GM19025 (cell line): ENCODE measurements around the gene C5orf24.
"Not testable (repeated sequence)": the region's sequence is repeated elsewhere in the genome, so short reads cannot be mapped to it uniquely, and the experiment has no call there.

Source experiments
- ATAC-seq: cut with Tn5 transposase; IDR thresholded peaks from one replicate; pipeline ENCODE4 v1.9.1; 2021; ENCODE audit warnings: mild to moderate bottlenecking, low read depth, moderate library complexity; ENCODE audit not compliant: unreplicated experiment

Gene C5orf24

DNA sequence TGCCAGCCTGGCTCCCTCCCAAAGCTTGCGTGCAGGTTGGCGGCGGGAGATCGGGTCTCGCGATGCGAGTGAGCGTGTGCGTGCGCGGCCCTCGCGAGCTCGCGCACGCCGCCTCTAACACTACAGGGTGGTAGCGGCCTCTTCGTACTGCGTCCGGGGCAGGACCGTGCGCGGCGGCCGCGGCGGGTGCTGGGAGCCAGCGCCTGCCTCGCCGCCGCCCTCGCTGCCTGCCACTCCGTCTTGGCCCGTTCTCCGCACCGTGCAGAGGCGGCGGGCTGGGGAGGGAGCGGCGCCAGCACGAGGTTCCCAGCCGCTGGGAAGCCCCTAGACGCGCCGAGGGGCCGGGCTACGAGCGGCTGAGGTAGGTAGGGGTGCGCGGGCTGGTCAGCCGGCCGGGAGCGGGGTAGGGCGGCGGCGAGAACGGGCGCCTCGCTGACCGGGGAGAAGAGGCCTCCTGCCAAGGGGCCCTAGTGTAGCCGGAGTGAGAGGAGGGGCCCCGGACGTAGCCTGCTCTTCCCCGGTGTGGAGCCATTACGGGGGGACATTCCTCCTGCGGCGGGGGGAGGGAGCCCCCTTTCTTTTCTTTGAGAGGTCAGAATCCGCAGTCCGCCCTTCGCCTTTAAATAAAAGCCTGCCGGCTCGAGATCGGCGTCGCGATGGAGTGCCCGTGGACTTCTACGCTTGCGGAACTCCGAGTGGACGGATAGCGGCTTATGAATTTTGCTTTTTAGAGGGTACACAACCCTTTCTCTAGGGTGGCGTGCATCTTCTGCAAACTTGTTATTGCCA is at the start of gene C5orf24:
Gene C5orf24 (plus strand): TSS at position 117 of the 789 bp plus-strand sequence. CDS start 8,933 bp downstream, outside the sequence.
- ATAC-seq, result peak; percentile 93

GRCh38 chr5:134798468-134798867 is 47.3 kb upstream of the C5orf24 start:
- ATAC-seq, result no peak

DNA sequence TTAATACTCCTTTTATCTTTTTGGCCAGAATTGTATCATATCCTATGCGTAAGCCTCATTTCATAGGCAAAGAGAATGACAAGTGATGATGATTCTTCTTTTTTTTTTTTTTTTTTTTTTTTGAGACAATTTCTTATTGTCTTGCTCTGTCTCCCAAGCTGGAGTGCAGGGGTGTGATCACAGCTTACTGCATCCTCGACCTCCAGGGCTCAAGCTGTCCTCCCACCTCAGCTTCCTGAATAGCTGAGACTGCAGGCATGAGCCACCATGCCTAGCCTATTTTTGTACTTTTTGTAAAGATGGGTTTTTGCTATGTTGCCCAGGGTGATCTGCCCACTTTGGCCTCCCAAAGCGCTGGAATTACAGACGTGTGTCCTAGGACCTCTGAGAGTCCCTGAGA is 41.9 kb upstream of the C5orf24 start:
- ATAC-seq, result no peak

DNA sequence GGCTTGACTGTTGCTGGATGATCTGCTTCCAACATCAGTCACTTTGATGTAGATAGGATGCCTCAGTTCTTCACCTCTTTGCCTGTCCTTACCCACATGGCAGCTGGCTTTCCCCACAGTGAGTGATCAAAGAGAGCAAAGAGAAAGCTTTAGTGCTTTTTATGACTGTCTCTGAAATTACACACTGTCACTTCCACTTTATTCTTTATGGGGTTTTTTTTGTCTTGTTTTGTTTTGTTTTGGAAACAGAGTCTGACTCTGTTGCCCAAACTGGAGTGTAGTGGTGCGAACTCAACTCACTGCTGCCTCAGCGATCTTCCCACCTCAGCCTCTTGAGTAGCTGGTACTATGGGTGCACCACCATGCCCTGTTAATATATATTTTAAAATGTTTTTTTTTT is 32.4 kb upstream of the C5orf24 start:
- no peak for ATAC-seq

GRCh38 chr5:134813827-134814226 is 31.9 kb upstream of the C5orf24 start:
- no peak for ATAC-seq

- ATAC-seq, result no peak
Measured at GRCh38 chr5:134817006-134817405, 28.8 kb upstream of the C5orf24 start.

DNA sequence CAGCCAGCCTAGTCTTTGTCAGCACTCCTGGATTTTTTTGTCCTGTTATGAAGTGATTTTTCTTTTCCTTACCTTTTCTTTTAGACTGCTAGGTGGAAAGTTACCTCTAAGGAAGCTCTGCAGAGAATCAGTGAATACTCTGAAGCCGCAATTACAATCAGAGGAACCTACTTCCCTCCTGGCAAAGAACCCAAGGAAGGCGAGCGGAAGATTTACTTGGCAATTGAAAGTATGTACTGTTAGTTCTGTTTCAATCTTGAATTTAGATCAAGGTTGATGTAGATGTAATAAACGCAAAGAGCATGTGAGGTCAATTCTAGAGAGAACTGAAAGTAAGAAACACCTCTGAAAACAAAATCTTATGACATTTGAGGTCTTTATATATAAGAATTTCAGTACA is 27.0 kb upstream of the C5orf24 start:
- ATAC-seq, result no peak

DNA sequence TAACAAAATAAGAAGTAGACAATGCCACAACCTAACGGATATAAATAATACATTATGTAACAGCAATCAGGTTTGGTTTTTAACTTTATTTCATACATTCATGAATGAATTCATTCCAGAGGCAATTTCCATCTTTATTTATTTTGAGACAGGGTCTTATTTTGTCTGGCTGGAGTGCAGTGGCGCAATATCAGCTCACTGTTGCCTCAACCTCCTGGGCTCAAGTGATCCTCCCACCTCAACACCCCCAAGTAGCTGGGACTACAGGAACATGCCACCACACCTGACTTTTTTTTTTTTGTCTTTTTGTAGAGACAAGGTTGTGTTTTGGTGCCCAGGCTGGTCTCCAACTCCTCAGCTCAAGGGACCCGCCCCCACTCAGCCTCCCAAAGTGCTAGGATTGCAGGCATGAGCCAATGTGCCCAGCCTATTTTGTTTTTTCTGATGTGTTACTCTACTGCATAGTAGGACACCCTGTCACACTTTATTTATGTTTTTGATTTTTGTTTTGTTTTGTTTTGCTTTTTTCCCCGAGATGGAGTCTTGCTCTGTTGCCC is 26.3 kb upstream of the C5orf24 start:
- no peak for ATAC-seq

DNA sequence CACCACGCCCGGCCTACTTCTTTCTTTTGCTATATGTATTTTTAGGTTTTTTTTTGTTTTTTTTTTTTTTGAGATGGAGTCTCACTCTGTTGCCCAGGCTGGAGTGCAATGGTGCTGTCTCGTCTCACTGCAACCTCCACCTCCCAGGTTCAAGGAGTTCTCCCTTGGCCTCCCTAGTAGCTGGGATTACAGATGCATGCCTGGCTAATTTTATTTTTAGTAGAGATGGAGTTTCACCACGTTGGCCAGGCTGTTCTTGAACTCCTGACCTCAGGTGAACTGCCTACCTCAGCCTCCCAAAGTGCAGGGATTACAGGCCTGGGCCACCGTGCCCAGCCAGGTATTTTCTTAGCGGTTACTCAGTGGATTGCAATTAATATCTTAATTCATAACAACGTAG is 23.9 kb upstream of the C5orf24 start:
- ATAC-seq, result no peak

DNA sequence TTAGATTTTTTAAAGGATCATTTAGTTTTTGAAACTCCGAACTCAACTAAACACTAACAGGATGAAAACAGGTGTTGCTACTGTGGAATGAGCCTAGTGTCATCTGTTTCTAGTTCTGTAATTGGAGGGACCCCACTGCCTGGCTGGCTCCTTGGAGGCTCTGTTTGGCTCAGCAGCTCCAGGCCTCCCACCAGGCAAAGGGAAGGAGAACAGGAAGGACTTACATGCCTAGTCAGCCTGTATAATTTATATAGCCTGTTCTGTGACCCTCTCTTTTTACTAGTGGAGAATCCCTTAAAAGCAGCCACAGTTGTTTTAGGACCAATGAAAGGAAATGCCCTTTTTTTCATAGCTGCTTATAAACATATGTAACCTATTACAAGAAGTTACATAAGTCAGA is 21.1 kb upstream of the C5orf24 start:
- ATAC-seq, result no peak

- no peak for ATAC-seq
Measured at GRCh38 chr5:134825212-134825611, 20.6 kb upstream of the C5orf24 start.

GRCh38 chr5:134833340-134834032 is 12.3 kb upstream of the C5orf24 start:
- no peak for ATAC-seq

- no peak for ATAC-seq
Measured at GRCh38 chr5:134835623-134836022, 10.1 kb upstream of the C5orf24 start.

- no peak for ATAC-seq
Measured at GRCh38 chr5:134837530-134838181, 8.1 kb upstream of the C5orf24 start.

DNA sequence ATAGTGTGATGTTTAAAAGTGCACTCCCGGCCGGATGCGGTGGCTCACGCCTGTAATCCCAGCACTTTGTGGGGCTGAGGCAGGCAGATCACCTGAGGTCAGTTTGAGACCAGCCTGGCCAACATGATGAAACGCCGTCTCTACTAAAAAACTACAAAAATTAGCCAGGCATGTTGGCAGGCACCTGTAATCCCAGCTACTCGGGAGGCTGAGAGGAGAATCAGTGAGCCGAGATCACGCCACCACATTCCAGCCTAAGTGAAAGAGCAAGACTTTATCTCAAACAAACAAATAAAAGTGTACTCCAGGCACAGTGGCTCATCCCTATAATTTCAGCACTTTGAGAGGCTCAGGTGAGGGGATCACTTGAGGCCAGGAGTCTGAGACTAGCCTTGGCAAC is 7.4 kb upstream of the C5orf24 start:
- ATAC-seq, result not testable (repeated sequence)

GRCh38 chr5:134840811-134841210 is 5.0 kb upstream of the C5orf24 start:
- no peak for ATAC-seq

DNA sequence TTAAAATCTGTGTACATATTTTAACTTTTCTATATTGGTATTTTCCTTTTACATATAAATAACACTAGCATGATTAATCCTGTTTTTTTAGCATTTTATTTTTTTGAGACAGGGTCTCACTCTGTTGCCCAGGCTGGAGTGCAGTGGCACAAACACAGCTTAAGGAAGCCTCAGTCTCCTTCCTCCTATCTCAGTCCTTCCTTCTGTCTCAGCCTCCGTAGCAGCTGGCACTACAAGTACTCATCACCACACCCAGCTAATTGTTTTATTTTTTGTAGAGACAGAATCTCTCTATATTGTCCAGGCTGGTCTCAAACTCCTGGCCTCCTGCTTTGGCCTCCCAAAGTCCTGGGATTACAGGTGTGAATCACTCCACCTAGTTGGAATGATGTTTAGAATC is 1.5 kb upstream of the C5orf24 start:
- no peak for ATAC-seq

DNA sequence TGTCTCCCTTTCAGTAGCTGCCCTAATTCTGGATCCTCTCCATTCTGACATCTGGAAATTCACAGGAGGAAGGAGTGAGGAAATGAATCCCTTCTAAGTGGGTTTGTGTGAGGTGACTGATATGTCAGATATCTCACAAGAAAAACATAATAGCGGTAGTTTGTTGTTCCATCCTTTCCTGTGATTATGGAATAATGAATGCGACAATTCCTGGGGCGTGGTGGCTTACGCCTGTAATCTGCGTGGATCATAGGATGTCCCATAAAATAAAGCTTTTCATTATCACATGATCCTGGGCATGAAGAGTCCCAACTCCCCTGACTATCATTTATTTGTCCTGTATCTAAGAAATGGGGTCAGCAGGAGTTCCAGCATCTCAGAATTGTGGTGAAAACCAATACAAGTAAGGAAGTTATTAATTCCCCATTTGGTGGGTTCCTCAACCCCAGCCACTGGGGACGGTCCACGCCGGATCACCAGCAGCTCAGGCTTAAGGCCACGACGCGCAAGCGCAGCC is 375 bp upstream of the C5orf24 start:
- no peak for ATAC-seq

DNA sequence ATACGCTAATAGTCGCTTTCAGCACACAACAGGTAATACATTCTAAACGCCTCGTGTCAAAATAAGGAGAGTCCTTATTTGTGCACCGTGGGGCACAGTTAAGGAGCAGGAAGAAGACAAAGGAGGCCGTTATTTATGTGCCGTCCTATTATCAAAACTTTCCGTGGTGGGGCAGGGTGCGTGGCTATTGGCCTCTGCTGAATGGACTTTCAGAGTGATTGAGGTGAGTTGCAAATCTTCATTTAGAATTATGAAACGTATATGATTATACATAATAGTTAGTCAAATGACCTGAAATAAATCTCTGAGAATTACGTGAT is 833 bp downstream of the C5orf24 start:
- no peak for ATAC-seq

DNA sequence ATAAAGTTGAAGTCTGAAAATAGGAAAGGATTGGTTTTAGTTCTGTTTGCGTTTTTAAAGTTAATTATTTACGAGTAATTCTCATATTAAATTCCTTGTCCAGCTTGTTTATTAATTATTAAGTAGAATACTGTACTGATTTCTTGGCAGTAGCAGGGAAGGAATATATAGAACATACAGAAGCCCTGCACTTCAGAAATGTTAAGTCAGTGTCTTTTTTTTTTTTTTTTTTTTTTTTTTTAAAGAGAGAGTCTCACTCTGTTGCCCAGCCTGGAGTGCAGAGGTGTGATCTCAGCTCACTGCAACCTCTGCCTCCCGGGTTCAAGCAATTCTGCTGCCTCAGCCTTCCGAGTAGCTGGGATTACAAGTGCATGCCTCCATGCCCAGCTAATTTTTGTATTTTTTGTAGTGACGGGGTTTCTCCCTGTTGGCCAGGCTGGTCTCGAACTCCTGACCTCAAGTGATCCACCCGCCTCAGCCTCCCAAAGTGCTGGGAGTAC is 3.7 kb downstream of the C5orf24 start:
- not testable (repeated sequence) for ATAC-seq
